Urothelium cell line (cell line): ENCODE measurements around the gene FABP2.
A peak's percentile ranks its signal among the peaks of the same experiment; 100 is the strongest.
"Not testable (repeated sequence)": the region's sequence is repeated elsewhere in the genome, so short reads cannot be mapped to it uniquely, and the experiment has no call there.

Source experiments
- DNase-seq: peaks from one replicate; pipeline ENCODE4 v3.0.0; 2011; ENCODE audit warnings: low spot score, mixed read lengths
- FAIRE-seq: peaks from 2 replicates; lab custom pipeline; 2011; peaks lifted over from hg19 to GRCh38; lab: Jason Lieb, UNC

FABP2 gene

GRCh38 chr4:119321921-119322687 is at the start of gene FABP2:
Gene FABP2 (minus strand): TSS chr4:119322138. CDS start chr4:119322102, 36 bp downstream.
- DNase-seq: no peak
- no peak for FAIRE-seq

GRCh38 chr4:119370951-119371683 is 49.2 kb upstream of the FABP2 start:
- FAIRE-seq: not testable (repeated sequence)

GRCh38 chr4:119370392-119370791 is 48.5 kb upstream of the FABP2 start:
- DNase-seq: peak; percentile 17
- not testable (repeated sequence) for FAIRE-seq

More at GRCh38 chr4:119370951-119371683, 49.2 kb upstream of the FABP2 start:
- not testable (repeated sequence) for DNase-seq

GRCh38 chr4:119366802-119367201 is 44.9 kb upstream of the FABP2 start:
- not testable (repeated sequence) for FAIRE-seq, DNase-seq

GRCh38 chr4:119364203-119364602 is 42.3 kb upstream of the FABP2 start:
- FAIRE-seq, DNase-seq: not testable (repeated sequence)

- not testable (repeated sequence) for FAIRE-seq, DNase-seq
These were observed 41.4 kb upstream of the FABP2 start for GRCh38 chr4:119363372-119363771.

- DNase-seq, FAIRE-seq: not testable (repeated sequence)
These were observed 40.5 kb upstream of the FABP2 start for GRCh38 chr4:119362413-119362812.

GRCh38 chr4:119359873-119360272 is 37.9 kb upstream of the FABP2 start:
- DNase-seq, FAIRE-seq: not testable (repeated sequence)

GRCh38 chr4:119356796-119357195 is 34.9 kb upstream of the FABP2 start:
- FAIRE-seq, DNase-seq: not testable (repeated sequence)

- DNase-seq, FAIRE-seq: not testable (repeated sequence)
These were observed 34.1 kb upstream of the FABP2 start for GRCh38 chr4:119356041-119356440.

GRCh38 chr4:119353364-119353763 is 31.4 kb upstream of the FABP2 start:
- not testable (repeated sequence) for FAIRE-seq, DNase-seq

- not testable (repeated sequence) for FAIRE-seq
These were observed 26.2 kb upstream of the FABP2 start for GRCh38 chr4:119348169-119348568.

GRCh38 chr4:119343293-119343692 is 21.4 kb upstream of the FABP2 start:
- DNase-seq, FAIRE-seq: not testable (repeated sequence)

More at GRCh38 chr4:119348169-119348568, 26.2 kb upstream of the FABP2 start:
- not testable (repeated sequence) for DNase-seq

- FAIRE-seq, DNase-seq: not testable (repeated sequence)
These were observed 18.0 kb upstream of the FABP2 start for GRCh38 chr4:119339895-119340294.

GRCh38 chr4:119337010-119337409 is 15.1 kb upstream of the FABP2 start:
- no peak for DNase-seq
- FAIRE-seq: no peak

- not testable (repeated sequence) for FAIRE-seq, DNase-seq
These were observed 14.5 kb upstream of the FABP2 start for GRCh38 chr4:119336332-119336979.

- FAIRE-seq: no peak
- DNase-seq: no peak
These were observed 8.1 kb upstream of the FABP2 start for GRCh38 chr4:119329835-119330620.

- FAIRE-seq (no peak), DNase-seq (no peak)
These were observed 6.8 kb upstream of the FABP2 start for GRCh38 chr4:119328695-119329094.

GRCh38 chr4:119317990-119318389 is 3.9 kb downstream of the FABP2 start:
- FAIRE-seq (no peak), DNase-seq (no peak)

- DNase-seq: no peak
- FAIRE-seq: no peak
These were observed 6.9 kb downstream of the FABP2 start for GRCh38 chr4:119315036-119315435.
